ENCODE results near the gene PRDM16.

GRCh38 chr1:3372317-3372716, 303.3 kb downstream of the PRDM16 start:
- no peak for TF ChIP-seq EP300 (IDR thresholded peaks at IDR 0.05)
- TF ChIP-seq POLR2A (IDR thresholded peaks at IDR 0.05), result no peak
